ENCODE results near the gene CD99L2.

CD99L2 gene

DNA sequence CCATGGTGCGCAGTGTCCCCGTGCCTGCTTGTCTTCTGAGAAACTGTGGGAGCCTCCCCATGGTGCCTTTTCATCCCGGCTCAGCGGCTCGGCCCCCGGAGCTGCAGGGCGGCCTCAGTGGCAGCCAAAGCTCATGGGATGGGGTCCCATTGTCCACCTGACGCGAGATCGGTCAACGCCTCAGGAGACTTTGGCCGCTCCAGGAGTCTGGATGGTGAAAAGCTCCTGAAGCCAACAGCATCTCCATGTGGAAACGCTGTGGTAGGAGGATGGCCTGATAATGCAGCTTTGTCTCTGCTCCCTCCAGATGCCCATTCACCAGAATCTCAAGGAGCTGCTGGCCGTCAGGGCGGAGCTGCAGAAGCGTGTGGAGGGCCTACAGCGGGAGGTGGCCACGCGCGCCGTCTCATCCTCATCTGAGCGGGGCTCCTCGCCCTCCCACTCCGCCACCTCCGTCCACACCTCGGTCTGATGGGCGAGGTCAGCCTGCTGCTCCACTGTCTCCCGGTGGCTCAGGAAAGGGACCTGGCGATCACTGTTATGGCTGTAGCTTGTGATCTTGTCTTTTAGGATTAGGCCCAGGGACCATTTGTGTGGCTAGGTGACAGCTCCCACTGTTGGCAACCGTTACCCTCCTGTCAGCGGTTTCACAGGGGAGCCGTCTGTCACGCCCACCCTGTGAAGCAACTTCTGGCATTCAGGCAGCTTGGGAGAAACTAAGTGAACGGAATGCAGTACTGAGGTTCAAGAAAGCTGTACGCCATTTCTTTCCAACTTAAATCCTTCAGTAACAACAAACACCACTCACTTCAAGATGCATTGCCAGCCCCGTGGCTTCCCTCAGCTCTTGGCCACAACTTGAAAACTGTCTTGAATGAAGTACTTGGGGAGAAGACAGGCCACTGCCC lies 136.0 kb downstream of the CD99L2 start:
- no peak for DNase-seq (ENCODE audit: low read depth)

- no peak for DNase-seq (ENCODE audit: low read depth)
Observed at GRCh38 chrX:150761819-150762216, 136.7 kb downstream of the CD99L2 start.

DNA sequence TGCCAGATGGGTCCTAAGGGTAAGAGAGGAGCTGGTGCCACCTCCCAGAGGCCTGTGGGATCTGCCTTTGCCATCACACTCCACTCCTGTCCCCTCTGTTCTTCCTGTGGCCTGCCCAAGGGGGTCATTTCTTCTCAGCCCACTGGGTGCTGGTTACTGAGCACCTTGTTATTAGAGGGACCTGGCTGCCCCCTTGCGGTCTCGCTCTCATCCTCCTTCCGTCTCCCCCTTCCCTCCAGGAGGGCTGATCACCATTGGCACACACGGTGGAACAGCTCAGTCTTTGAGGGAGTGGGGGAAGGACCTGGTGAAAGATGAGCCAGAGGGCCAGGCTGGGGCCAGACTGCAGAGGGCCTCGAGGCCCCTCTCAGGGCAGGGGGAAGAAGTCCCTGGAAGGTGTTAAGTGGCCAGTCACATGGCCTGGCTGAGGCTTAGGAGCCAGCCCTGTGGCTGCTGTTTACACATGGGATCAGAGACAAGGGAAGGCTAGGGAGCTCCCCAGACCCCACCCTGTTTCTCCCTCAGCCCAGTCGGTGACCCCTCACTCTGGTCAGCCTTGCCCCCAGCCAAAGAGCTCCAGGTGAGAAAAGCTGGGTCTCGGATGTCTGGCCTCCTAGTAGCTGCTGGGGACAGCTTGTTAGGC lies 137.2 kb downstream of the CD99L2 start:
- no peak for DNase-seq (ENCODE audit: low read depth)

GRCh38 chrX:150759568-150760416 lies 138.7 kb downstream of the CD99L2 start:
- no peak for DNase-seq (ENCODE audit: low read depth)

DNA sequence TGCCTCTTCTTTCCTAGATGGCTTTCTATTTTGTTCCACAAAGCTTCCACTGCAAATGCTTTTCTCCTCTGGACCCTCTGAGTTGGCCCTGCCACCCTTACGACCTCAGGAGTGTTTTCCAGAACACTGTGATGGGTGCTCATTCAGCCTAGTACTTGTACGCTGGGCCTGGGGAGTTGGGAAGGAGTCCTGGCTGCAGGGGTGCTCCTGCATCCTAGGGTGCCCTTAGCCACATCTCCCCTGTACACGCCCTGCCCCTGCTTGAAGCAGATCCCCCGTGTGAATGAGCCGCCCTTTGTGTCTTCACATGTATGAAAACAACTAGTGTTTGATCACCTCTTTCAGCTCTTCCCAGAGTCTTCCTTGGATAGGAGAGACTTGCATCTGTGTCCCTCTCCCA lies 141.1 kb downstream of the CD99L2 start:
- DNase-seq (ENCODE audit: low read depth), result no peak

- DNase-seq (ENCODE audit: low read depth), result no peak
Observed at GRCh38 chrX:150753968-150754367, 144.5 kb downstream of the CD99L2 start.

- no peak for DNase-seq (ENCODE audit: low read depth)
Observed at GRCh38 chrX:150753357-150753756, 145.1 kb downstream of the CD99L2 start.

DNA sequence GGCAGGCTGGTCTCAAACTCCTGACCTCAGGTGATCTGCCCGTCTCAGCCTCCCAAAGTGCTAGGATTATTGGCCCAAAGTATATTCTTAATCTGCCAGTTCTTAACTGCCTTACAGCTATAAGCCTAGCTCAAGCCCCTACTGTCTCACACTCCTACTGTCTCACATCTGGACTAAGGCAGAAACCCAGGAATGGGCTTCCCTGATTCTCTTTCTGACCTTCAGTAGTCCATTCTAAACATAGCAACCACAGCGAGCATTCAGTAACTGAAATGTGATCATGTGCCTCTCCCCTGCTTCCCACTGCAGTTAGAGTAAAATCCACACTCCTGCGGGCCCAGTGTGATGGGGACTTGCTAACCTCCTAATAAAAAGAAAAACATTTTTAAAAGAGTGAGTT lies 146.3 kb downstream of the CD99L2 start:
- DNase-seq (ENCODE audit: low read depth), result no peak

GRCh38 chrX:150736475-150736874 lies 162.0 kb downstream of the CD99L2 start:
- no peak for DNase-seq (ENCODE audit: low read depth)

GRCh38 chrX:150731795-150732194 lies 166.7 kb downstream of the CD99L2 start:
- peak; percentile 86 for DNase-seq (ENCODE audit: low read depth)

DNA sequence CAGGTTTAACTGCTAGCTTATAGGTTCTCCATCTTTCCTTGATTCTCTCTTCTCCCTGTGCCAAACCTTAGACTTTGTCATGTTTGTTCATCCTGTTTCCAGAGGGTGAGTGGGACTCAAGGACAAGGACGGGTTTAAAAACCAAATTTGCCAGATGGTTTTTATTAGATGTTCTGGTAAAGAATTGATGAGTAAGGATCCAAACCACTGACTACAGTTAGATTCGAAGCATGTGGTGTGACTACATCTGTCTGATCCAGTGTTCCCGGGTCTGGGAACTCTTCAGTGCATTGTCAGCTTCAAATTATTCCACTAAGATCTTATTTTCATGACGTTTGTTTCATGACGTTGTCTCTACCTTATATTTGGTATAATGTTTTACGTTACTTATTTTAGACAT lies 167.7 kb downstream of the CD99L2 start:
- peak; percentile 72 for DNase-seq (ENCODE audit: low read depth)

DNA sequence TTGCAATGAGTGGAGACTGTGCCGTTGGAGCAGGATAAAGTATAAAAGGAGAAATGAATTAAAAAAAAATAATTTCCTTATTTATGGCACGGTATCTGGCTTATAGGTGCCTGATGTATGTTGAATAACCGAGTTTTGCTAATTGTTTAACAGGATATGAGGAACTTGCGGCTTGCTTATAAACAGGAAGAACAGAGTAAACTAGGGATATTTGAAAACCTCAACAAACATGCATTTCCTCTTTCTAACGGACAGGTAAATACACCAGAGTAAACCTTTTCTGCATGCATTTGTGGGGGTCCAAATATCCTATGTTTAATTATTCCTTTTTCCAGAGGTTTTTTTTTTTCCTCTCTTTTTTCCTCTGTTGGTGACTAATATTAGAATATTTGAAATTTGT lies 168.5 kb downstream of the CD99L2 start:
- no peak for DNase-seq (ENCODE audit: low read depth)

DNA sequence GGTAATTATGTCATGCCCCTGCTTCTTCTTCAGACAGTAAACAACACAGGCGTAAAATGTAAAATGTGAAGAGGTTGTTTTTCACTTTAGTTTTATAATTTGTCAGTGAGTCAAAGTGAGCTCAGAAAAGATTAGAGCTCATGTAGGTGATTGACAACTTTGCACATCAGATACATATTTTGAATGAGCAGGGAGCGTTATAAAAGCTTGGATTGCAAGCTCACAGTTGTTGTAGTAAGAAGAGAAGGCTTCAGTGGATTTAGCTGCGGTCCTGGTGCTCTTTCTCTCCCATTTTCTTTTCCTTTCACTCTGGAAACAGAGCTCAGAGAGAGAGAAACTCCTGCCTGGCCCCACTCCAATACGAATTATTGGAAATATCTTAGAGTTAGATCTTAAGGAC lies 178.8 kb downstream of the CD99L2 start:
- no peak for DNase-seq (ENCODE audit: low read depth)
